IMR-90 (cell line): ENCODE measurements around the gene PI4KA. TPM values are rescaled to one million over a fixed set of nuclear protein-coding genes. Genes with fewer than 3 reads are reported as not detected.
"Not testable (repeated sequence)": the region's sequence is repeated elsewhere in the genome, so short reads cannot be mapped to it uniquely, and the experiment has no call there.

Source experiments
- ATAC-seq: fragments of 200-7000 bp; cut with Tn5 transposase; 2 replicates; pipeline ENCODE4 v1.9.1; 2020; ENCODE audit warnings: low read depth, mild to moderate bottlenecking, moderate library complexity
- BruUV-seq: library from RNA; stranded (reverse); fragments of 400-500 nt; replicated peaks from 2 replicates; lab custom pipeline; 2021; lab: Mats Ljungman, UMichigan
- CTCF ChIA-PET: fragments of 300-600 bp; formaldehyde crosslinking; extraction: SDS; loops from one replicate; lab custom pipeline; 2021; ENCODE audit warnings: antibody characterized with exemption; lab: Yijun Ruan, JAX
- POLR2A ChIA-PET: fragments of 300-600 bp; sonication (Branson Sonifier 250); formaldehyde crosslinking; loops from one replicate; lab custom pipeline; 2022; ENCODE audit warnings: antibody characterized with exemption; ENCODE audit not compliant: unreplicated experiment; lab: Charles Lee
- DNase-seq: peaks from one replicate; pipeline ENCODE4 v3.0.0; 2013
- H2AFZ ChIP-seq: replicated peaks from 2 replicates; pipeline ENCODE3; 2013; ENCODE audit warnings: low read length, mild to moderate bottlenecking; ENCODE audit not compliant: poor library complexity
- H2AK5ac ChIP-seq: 2 replicates; pipeline ENCODE4 v1.6.1; 2013; ENCODE audit warnings: low read depth, low read length, inconsistent platforms
- H2AK9ac ChIP-seq: replicated peaks from 2 replicates; pipeline ENCODE3; 2013; ENCODE audit warnings: mild to moderate bottlenecking, low read depth, low read length, moderate library complexity; ENCODE audit not compliant: poor library complexity
- H2BK120ac ChIP-seq: 2 replicates; pipeline ENCODE4 v1.6.1; 2013; ENCODE audit warnings: low read depth, low read length, inconsistent platforms
- H2BK15ac ChIP-seq: 3 replicates; pipeline ENCODE4 v1.6.1; 2013; ENCODE audit warnings: low read depth, low read length, inconsistent platforms
- H2BK20ac ChIP-seq: 2 replicates; pipeline ENCODE4 v1.6.1; 2013; ENCODE audit warnings: low read depth, mild to moderate bottlenecking, inconsistent platforms, low read length, moderate library complexity
- H2BK5ac ChIP-seq: 2 replicates; pipeline ENCODE4 v1.6.1; 2013; ENCODE audit warnings: mild to moderate bottlenecking, low read depth, low read length, inconsistent platforms; ENCODE audit not compliant: poor library complexity, severe bottlenecking
- H3K14ac ChIP-seq: replicated peaks from 2 replicates; pipeline ENCODE4 v1.6.1; 2013; ENCODE audit warnings: low read depth, low read length, inconsistent platforms
- H3K18ac ChIP-seq: 2 replicates; pipeline ENCODE4 v1.6.1; 2013; ENCODE audit warnings: low read depth, low read length, control low read depth
- H3K23ac ChIP-seq: 2 replicates; pipeline ENCODE4 v1.6.1; 2013; ENCODE audit warnings: low read depth, low read length, inconsistent platforms
- H3K27ac ChIP-seq: 2 replicates; pipeline ENCODE4 v1.5.1; 2013; ENCODE audit warnings: mild to moderate bottlenecking, control low read depth, low read length; ENCODE audit not compliant: insufficient read depth
- H3K27me3 ChIP-seq: 2 replicates; pipeline ENCODE4 v1.6.1; 2013; ENCODE audit warnings: low read length; ENCODE audit not compliant: control insufficient read depth, insufficient read depth
- H3K36me3 ChIP-seq: 2 replicates; pipeline ENCODE4 v1.6.1; 2013; ENCODE audit warnings: low read length, mixed read lengths; ENCODE audit not compliant: control insufficient read depth, insufficient read depth
- H3K4ac ChIP-seq: 2 replicates; pipeline ENCODE4 v1.6.1; 2013; ENCODE audit warnings: low read depth, low read length, inconsistent platforms
- H3K4me1 ChIP-seq: 2 replicates; pipeline ENCODE4 v1.6.1; 2013; ENCODE audit warnings: low read length, mixed read lengths; ENCODE audit not compliant: control insufficient read depth, insufficient read depth
- H3K4me2 ChIP-seq: 2 replicates; pipeline ENCODE4 v1.6.1; 2013; ENCODE audit warnings: low read depth, mild to moderate bottlenecking, control low read depth, low read length, moderate library complexity
- H3K4me3 ChIP-seq: 2 replicates; pipeline ENCODE4 v1.5.1; 2013; ENCODE audit warnings: low read depth, mild to moderate bottlenecking, control low read depth, low read length, moderate library complexity; ENCODE audit not compliant: insufficient read depth
- H3K56ac ChIP-seq: 2 replicates; pipeline ENCODE4 v1.6.1; 2013; ENCODE audit warnings: low read length, inconsistent platforms; ENCODE audit not compliant: insufficient read depth; ENCODE audit errors: extremely low read depth
- H3K79me1 ChIP-seq, 2 experiments: 2 replicates each; pipeline ENCODE4 v1.6.1; 2013; ENCODE audit warnings: low read length in 2 of 2, inconsistent platforms in 1 of 2, low read depth in 1 of 2
- H3K9ac ChIP-seq: 2 replicates; pipeline ENCODE4 v1.6.1; 2013; ENCODE audit warnings: low read depth, low read length, control low read depth
- H3K9me1 ChIP-seq: 2 replicates; pipeline ENCODE4 v1.6.1; 2013; ENCODE audit warnings: low read length, inconsistent platforms; ENCODE audit not compliant: insufficient read depth
- H3K9me3 ChIP-seq: 2 replicates; pipeline ENCODE4 v1.6.1; 2013; ENCODE audit warnings: low read length; ENCODE audit not compliant: control insufficient read depth, insufficient read depth
- H4K20me1 ChIP-seq: 2 replicates; pipeline ENCODE4 v1.6.1; 2013; ENCODE audit warnings: low read length, inconsistent platforms; ENCODE audit not compliant: insufficient read depth
- H4K5ac ChIP-seq: 2 replicates; pipeline ENCODE4 v1.6.1; 2013; ENCODE audit warnings: mild to moderate bottlenecking, low read depth, low read length, control low read depth
- H4K8ac ChIP-seq, 2 experiments: 2 replicates each; pipeline ENCODE4 v1.6.1; 2013; ENCODE audit warnings: low read depth in 2 of 2, low read length in 2 of 2, control low read depth in 1 of 2, inconsistent platforms in 1 of 2
- H4K91ac ChIP-seq: 2 replicates; pipeline ENCODE4 v1.6.1; 2013; ENCODE audit warnings: low read depth, low read length, inconsistent platforms; ENCODE audit not compliant: insufficient read depth
- WGBS, 2 experiments: methylation state at CpG; one replicate each; pipeline versions ENCODE4 v1.1.5 to v1.1.7; 2013; ENCODE audit warnings: missing lambda C conversion rate in 2 of 2; ENCODE audit not compliant: insufficient read length in 1 of 2; ENCODE audit errors: extremely low coverage in 2 of 2; 5-methylcytosine and 5-hydroxymethylcytosine counted together
- dilution Hi-C: fragments of 300-500 bp; cut with HindIII; formaldehyde crosslinking; loops from one replicate; pipeline ENCODE4 v1.14.3; 2018; ENCODE audit warnings: low sequenced_read_pairs; ENCODE audit not compliant: unreplicated experiment
- in situ Hi-C: fragments of 300-500 bp; cut with MboI; formaldehyde crosslinking; loops from 3 replicates; pipeline ENCODE4 v1.14.3; 2019; ENCODE audit warnings: low sequenced_read_pairs, inconsistent platforms, mixed read lengths
- intact Hi-C: fragments of 100-400 bp; cut with micrococcal nuclease; formaldehyde crosslinking; loops from 2 replicates; pipeline ENCODE4 v1.10.0; 2022
- polyA plus RNA-seq, 3 experiments: library from polyadenylated mRNA; depleted of rRNA; stranded (reverse); fragments of >200 nt; gene quantifications; 2 replicates each; pipeline ENCODE4 v1.2.3, GENCODE V29; 2012; ENCODE audit warnings: low replicate concordance in 1 of 3
- total RNA-seq: library from RNA; depleted of rRNA; stranded (reverse); fragments of >200 nt; gene quantifications from 2 replicates; pipeline ENCODE4 v1.2.3, GENCODE V29; 2012

PI4KA gene
- total and polyA plus RNA-seq, 2 of the 4 experiments (the other 2 are of a cell fraction) = 16.8 to 35.5 TPM

DNA sequence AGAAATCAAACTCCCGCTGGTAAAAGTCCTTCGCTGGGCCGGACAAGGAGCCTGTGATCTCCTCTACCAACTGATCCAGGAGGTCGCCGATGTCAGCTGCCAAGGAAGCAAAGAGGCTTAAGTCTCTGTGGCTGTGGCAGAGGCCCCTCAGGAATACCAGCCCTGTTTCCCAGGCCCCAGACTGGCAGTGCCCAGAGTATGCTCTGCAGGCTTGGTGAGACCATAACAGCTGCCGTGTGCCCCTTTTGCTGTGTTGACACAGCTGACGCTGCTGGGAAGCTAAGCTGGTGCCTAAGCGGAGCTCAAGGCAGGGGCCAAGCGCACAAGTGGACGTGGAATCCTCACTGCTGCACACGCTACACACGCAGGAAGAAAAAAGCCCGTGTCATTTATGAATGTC is 139.9 kb downstream of the PI4KA start:
- H3K23ac ChIP-seq, H3K9me3 ChIP-seq, ATAC-seq, H3K4me2 ChIP-seq, H3K9ac ChIP-seq, H3K4ac ChIP-seq, H3K14ac ChIP-seq, H3K56ac ChIP-seq, H2AK9ac ChIP-seq, POLR2A ChIA-PET, H3K9me1 ChIP-seq, H2AFZ ChIP-seq, H2AK5ac ChIP-seq, dilution Hi-C loops, H3K4me3 ChIP-seq, H4K91ac ChIP-seq, H2BK20ac ChIP-seq, H3K27me3 ChIP-seq, in situ Hi-C loops, H2BK120ac ChIP-seq, H4K5ac ChIP-seq, H3K79me1 ChIP-seq, BruUV-seq, CTCF ChIA-PET, H3K27ac ChIP-seq, H2BK15ac ChIP-seq, intact Hi-C loops, H4K20me1 ChIP-seq, H3K4me1 ChIP-seq, H2BK5ac ChIP-seq, H3K18ac ChIP-seq, H4K8ac ChIP-seq, DNase-seq: not testable (repeated sequence)
- peaks cover 16% of the 10 kb centered on the region for H3K36me3 ChIP-seq
- 100% methylated on average over 1 of the region's 13 CpGs; no CpG with 5 or more reads in 1 of the 2 experiments for WGBS, 2 experiments

DNA sequence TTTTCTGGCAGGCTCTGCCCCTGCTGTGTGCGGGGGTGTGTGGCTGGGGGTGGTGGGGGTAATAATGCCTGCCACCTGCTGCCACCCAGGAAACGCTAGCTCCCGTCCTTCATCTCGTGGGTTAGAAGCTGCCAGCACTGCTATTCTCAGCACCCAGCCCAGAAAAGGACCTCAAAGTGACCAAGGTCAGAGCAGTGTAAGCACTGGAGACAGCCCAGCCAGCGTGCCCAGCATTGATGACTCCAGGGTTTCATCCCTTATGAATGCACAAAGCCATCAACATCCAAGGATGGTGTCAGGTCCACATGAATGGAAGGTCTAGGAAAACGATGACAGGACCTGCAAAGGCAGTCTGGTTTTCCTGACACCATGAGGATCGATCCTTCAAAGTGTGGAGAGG is 140.6 kb downstream of the PI4KA start:
- CTCF ChIA-PET, H3K4me3 ChIP-seq, H2BK20ac ChIP-seq, H3K56ac ChIP-seq, H3K14ac ChIP-seq, H2BK15ac ChIP-seq, H2BK5ac ChIP-seq, H3K4ac ChIP-seq, DNase-seq, POLR2A ChIA-PET, H4K91ac ChIP-seq, H3K79me1 ChIP-seq, H3K9ac ChIP-seq, H2AFZ ChIP-seq, H3K4me2 ChIP-seq, intact Hi-C loops, H2BK120ac ChIP-seq, H2AK9ac ChIP-seq, H3K9me1 ChIP-seq, BruUV-seq, H3K27ac ChIP-seq, H4K8ac ChIP-seq, H3K23ac ChIP-seq, H4K5ac ChIP-seq, ATAC-seq, H3K4me1 ChIP-seq, H2AK5ac ChIP-seq, H3K27me3 ChIP-seq, H4K20me1 ChIP-seq, H3K9me3 ChIP-seq, in situ Hi-C loops, H3K18ac ChIP-seq, dilution Hi-C loops: not testable (repeated sequence)
- 87% methylated on average over 3 of the region's 7 CpGs; no CpG with 5 or more reads in 1 of the 2 experiments for WGBS, 2 experiments
- H3K36me3 ChIP-seq = peaks cover 19% of the 10 kb centered on the region
